Ovary (tissue), 3 donors: ENCODE measurements around the gene MT1HL1.

Experiments used
- EP300 ChIP-seq: sonication (generic); formaldehyde crosslinking; IDR thresholded peaks from one replicate; pipeline ENCODE4 v1.6.1; 2017; ENCODE audit warnings: antibody characterized with exemption
- POLR2A ChIP-seq: fragments of 450-650 bp; IDR thresholded peaks from one replicate; pipeline ENCODE4 v1.6.1; 2017; ENCODE audit warnings: antibody characterized with exemption, mild to moderate bottlenecking, moderate library complexity
- TF ChIP-seq, protein P1 (sequence below), 3 donors: fragments of 450-650 bp in 2 of 3; fragments of 200-600 bp in 1 of 3; IDR thresholded peaks; one replicate each; pipeline versions ENCODE4 v1.5.1 to v1.8.0; 2016 to 2022; ENCODE audit warnings: antibody characterized with exemption in 3 of 3, mild to moderate bottlenecking in 1 of 3
- donor health status: DM: no; HTN: no; CAD: no.

DNA sequence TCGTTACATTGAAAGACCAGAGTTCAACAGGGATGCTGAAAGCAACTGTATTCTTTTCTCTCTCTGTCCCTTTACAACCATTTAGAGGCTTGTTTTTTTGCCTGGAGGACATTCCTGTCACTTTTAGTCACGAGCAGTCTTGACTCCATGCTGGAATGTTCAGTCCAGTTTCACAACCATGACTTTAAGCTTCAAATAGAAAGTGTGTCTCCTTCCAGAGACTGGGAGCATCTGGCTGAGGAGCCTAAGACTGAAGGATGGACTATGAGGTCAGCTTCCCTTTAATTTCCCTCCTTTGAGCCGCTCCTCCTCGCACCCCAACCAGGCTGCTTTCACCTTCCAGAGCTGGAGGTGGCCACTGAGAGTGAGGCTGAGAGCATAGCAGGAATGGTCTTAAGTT lies 27.2 kb upstream of the MT1HL1 start:
- TF ChIP-seq EP300, result no peak
- TF ChIP-seq, protein P1, sequence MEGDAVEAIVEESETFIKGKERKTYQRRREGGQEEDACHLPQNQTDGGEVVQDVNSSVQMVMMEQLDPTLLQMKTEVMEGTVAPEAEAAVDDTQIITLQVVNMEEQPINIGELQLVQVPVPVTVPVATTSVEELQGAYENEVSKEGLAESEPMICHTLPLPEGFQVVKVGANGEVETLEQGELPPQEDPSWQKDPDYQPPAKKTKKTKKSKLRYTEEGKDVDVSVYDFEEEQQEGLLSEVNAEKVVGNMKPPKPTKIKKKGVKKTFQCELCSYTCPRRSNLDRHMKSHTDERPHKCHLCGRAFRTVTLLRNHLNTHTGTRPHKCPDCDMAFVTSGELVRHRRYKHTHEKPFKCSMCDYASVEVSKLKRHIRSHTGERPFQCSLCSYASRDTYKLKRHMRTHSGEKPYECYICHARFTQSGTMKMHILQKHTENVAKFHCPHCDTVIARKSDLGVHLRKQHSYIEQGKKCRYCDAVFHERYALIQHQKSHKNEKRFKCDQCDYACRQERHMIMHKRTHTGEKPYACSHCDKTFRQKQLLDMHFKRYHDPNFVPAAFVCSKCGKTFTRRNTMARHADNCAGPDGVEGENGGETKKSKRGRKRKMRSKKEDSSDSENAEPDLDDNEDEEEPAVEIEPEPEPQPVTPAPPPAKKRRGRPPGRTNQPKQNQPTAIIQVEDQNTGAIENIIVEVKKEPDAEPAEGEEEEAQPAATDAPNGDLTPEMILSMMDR (IDR thresholded peaks at IDR 0.05), result no peak
- TF ChIP-seq POLR2A, result no peak
